Measurements from ENCODE around the gene WDR26. TPM values are rescaled to one million over a fixed set of nuclear protein-coding genes. Genes with fewer than 3 reads are reported as not detected.

The WDR26 gene
- total RNA-seq, result 50.7 and 59.4 TPM in 2 replicates

DNA sequence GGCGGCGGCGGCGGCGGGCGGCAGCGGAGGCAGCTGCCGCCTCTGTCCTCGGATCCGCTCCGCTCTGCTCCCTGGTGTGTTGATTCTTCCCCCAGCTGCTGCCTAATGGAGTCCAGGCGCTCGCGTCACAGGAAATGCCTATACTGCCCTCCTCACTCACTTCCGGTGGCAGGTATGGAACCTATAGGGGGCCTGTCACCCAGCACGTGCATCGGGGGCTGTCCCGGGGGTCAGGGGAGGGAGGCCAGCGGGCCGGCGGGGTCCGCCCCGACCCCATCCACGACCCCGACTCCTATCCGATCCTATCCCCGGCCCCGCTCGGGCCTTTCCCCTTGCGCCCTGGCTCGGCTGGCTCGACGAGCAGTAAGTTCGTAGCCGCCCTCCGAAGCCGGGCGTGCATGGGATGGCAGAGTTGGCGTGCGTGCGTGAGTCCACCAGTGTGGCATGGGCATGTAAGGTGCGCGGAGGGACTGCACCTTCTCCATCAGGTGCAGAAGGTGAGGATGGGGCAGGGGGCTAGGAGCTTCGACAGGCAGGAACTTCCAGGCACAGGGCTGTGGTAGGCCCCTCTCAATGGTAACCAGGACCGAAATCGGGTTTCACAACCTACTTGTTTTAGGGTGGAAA, at the start of gene WDR26:
Gene WDR26 (minus strand): TSS at position 107 of the 627 bp plus-strand sequence.

DNA sequence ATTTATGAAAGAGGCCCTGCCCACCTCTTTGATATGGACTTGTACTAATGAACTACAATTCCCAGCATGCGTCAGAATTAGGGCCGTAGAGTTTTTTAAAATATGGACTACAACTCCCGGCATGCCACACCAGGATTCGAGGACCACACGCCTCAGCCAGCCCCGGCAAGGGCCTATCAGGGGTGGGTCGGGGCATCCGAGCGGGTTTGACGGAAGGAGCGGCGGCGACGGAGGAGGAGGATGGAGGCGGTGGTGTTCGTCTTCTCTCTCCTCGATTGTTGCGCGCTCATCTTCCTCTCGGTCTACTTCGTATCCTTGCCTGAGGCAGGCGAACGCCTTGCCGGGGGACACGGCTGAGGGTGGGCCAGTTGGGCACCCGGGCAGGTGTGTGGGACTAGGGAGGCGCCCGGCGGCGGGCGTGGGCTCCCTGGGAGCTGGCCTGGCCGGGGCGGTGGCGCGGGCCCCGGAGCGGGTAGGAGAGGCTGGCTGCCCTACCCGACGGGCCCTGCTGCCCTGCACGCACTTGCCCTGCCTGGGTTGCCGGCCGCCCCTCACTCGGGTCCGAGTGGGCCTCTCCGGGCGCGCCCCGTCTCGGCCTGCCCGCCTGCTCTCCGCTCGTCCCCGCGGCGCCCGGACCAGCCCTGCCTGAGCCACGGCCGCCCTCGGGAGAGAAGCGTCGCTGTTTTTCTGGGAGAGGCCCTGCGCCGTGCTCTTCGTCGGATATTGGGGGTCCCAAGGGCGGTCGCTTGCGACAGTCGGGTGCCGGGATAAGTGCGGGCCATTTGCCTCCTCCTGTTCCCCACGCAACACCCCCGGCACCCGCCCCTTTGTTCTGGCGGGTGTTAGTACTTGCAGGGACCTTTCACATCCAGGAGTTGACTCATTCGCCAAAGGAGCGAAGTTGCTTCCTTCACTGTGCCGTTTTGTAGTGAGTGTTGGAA, 77.6 kb downstream of the WDR26 start, which contains the start of gene CNIH4:
Gene CNIH4 (plus strand): TSS at position 195 of the 941 bp plus-strand sequence. CDS start 46 bp downstream, at position 241.

Other genes starting within 250 kb of the WDR26 start
- gene NVL, start 104.6 kb downstream of the WDR26 start, total RNA-seq, result 24.7 and 45.9 TPM in 2 replicates
- gene CNIH4, start 77.9 kb downstream of the WDR26 start, total RNA-seq, result 88.9 and 163 TPM in 2 replicates
- gene CNIH3, start 181.5 kb upstream of the WDR26 start, total RNA-seq, result 1.9 and 2.0 TPM in 2 replicates

All from epithelial cell of umbilical artery (primary cell).